Gastrocnemius medialis (tissue), 4 donors: Measurements from ENCODE around the gene TIPARP. TPM values are rescaled to one million over a fixed set of nuclear protein-coding genes. Genes with fewer than 3 reads are reported as not detected.

Experiments used
- ATAC-seq, 2 donors: fragments of 150-250 bp; one replicate each; pipeline ENCODE4 v1.9.1; 2016
- DNase-seq, 2 donors: peaks; one replicate each; pipeline ENCODE4 v3.0.0-alpha.2; 2019
- H3K27ac ChIP-seq, 4 donors: fragments of 200-600 bp; sonication (generic); 1 replicate in 1 of 4; 2 replicates in 3 of 4; pipeline ENCODE4 v1.5.1; 2016 to 2018; ENCODE audit warnings: mild to moderate bottlenecking in 2 of 4, moderate library complexity in 1 of 4
- H3K27me3 ChIP-seq, 3 donors: fragments of 200-600 bp; sonication (generic) in 2 of 3; 1 replicate in 1 of 3; 2 replicates in 2 of 3; pipeline versions ENCODE4 v1.5.1 to v1.6.0; 2016 to 2019; ENCODE audit warnings: mild to moderate bottlenecking in 1 of 3, moderate library complexity in 1 of 3
- H3K36me3 ChIP-seq, 2 donors: fragments of 200-600 bp; sonication (generic) in 1 of 2; one replicate each; pipeline ENCODE4 v1.5.1; 2017 to 2018
- H3K4me1 ChIP-seq, 2 donors: fragments of 200-600 bp; sonication (generic) in 1 of 2; one replicate each; pipeline ENCODE4 v1.5.1; 2016 to 2017; ENCODE audit warnings: mild to moderate bottlenecking in 2 of 2
- H3K4me3 ChIP-seq, 4 donors: fragments of 200-600 bp; sonication (generic) in 3 of 4; 1 replicate in 1 of 4; 2 replicates in 3 of 4; pipeline ENCODE4 v1.5.1; 2016 to 2019; ENCODE audit warnings: mild to moderate bottlenecking in 2 of 4
- H3K9me3 ChIP-seq, 3 donors: fragments of 200-600 bp; sonication (generic) in 2 of 3; 1 replicate in 1 of 3; 2 replicates in 2 of 3; pipeline ENCODE4 v1.5.1; 2016 to 2019
- CTCF ChIP-seq, 5 experiments: fragments of 450-650 bp in 3 of 5; fragments of 200-600 bp in 2 of 5; sonication (generic) in 2 of 5; IDR thresholded peaks in 4 of 5; conservative IDR thresholded peaks in 1 of 5; 1 replicate in 4 of 5; 2 replicates in 1 of 5; pipeline ENCODE4 v1.5.1; 2016 to 2019; ENCODE audit warnings: antibody characterized with exemption in 5 of 5, mild to moderate bottlenecking in 3 of 5, moderate library complexity in 3 of 5
- POLR2A ChIP-seq, 2 donors: fragments of 450-650 bp; IDR thresholded peaks; one replicate each; pipeline ENCODE4 v1.6.1; 2017; ENCODE audit warnings: antibody characterized with exemption in 2 of 2, mild to moderate bottlenecking in 2 of 2, moderate library complexity in 2 of 2
- in situ Hi-C, 4 donors: fragments of 200-750 bp; cut with MboI; loops; one replicate each; pipeline versions ENCODE4 v1.15.0 to v1.8.0; 2017; ENCODE audit warnings: low sequenced_read_pairs in 4 of 4
- intact Hi-C: fragments of 100-400 bp; cut with DNase I; formaldehyde crosslinking; loops from one replicate; pipeline ENCODE4 v1.15.1; 2023; ENCODE audit warnings: low total_unique reads
- total RNA-seq, 4 donors: library from RNA; depleted of rRNA; stranded (reverse); fragments of >200 nt; gene quantifications; one replicate each; pipeline versions ENCODE4 v1.1.0 to v1.2.3, GENCODE V29; 2016

TIPARP gene
- total RNA-seq, 4 donors from 2014 or later = 16.0 to 50.2 (median 31.7) TPM

- DNase-seq (no peak), ATAC-seq (no peak)
- in situ Hi-C loops = no loop called here
Observed at GRCh38 chr3:156654834-156655233, 19.6 kb upstream of the TIPARP start.

GRCh38 chr3:156655819-156656550, 18.4 kb upstream of the TIPARP start:
- in situ Hi-C loops = no loop called here
- no peak for TF ChIP-seq CTCF (IDR thresholded peaks at IDR 0.05 in 4 of 5, conservative IDR thresholded peaks at IDR 0.05 in 1 of 5)
- no peak for TF ChIP-seq POLR2A (IDR thresholded peaks at IDR 0.05)

More at GRCh38 chr3:156654834-156655233, 19.6 kb upstream of the TIPARP start:
- Histone ChIP-seq H3K27me3 (no peaks in the 10 kb centered on the region), H3K9me3 (no peaks in the 10 kb centered on the region), H3K4me3 (no peak overlapping the region), H3K36me3 (no peaks in the 10 kb centered on the region), H3K27ac (no peak overlapping the region), H3K4me1 (no peaks in the 10 kb centered on the region)
- intact Hi-C loops = no loop called here
- TF ChIP-seq CTCF (IDR thresholded peaks at IDR 0.05 in 4 of 5, conservative IDR thresholded peaks at IDR 0.05 in 1 of 5) (no peak), POLR2A (IDR thresholded peaks at IDR 0.05) (no peak)

GRCh38 chr3:156657440-156657839, 16.9 kb upstream of the TIPARP start:
- TF ChIP-seq CTCF (IDR thresholded peaks at IDR 0.05 in 4 of 5, conservative IDR thresholded peaks at IDR 0.05 in 1 of 5) (no peak), POLR2A (IDR thresholded peaks at IDR 0.05) (no peak)
- DNase-seq (no peak), ATAC-seq (no peak)
- Histone ChIP-seq H3K36me3 (no peaks in the 10 kb centered on the region), H3K4me1 (no peaks in the 10 kb centered on the region), H3K27ac (no peak overlapping the region), H3K4me3 (no peak overlapping the region), H3K27me3 (no peaks in the 10 kb centered on the region), H3K9me3 (no peaks in the 10 kb centered on the region)
- intact Hi-C loops (no loop called here), in situ Hi-C loops (no loop called here)

More at GRCh38 chr3:156655819-156656550, 18.4 kb upstream of the TIPARP start:
- no peak for ATAC-seq
- Histone ChIP-seq H3K4me1 (no peaks in the 10 kb centered on the region), H3K27me3 (no peaks in the 10 kb centered on the region), H3K4me3 (no peak overlapping the region), H3K9me3 (no peaks in the 10 kb centered on the region), H3K27ac (no peak overlapping the region), H3K36me3 (no peaks in the 10 kb centered on the region)
- DNase-seq = no peak
- intact Hi-C loops = no loop called here

- Histone ChIP-seq H3K27ac (no peak overlapping the region), H3K27me3 (no peaks in the 10 kb centered on the region), H3K9me3 (no peaks in the 10 kb centered on the region), H3K4me3 (no peak overlapping the region), H3K4me1 (no peaks in the 10 kb centered on the region), H3K36me3 (no peaks in the 10 kb centered on the region)
- ATAC-seq (no peak), DNase-seq (no peak)
- intact Hi-C loops (no loop called here), in situ Hi-C loops (no loop called here)
- TF ChIP-seq POLR2A (IDR thresholded peaks at IDR 0.05) = no peak
Observed at GRCh38 chr3:156657862-156658731, 16.3 kb upstream of the TIPARP start.

GRCh38 chr3:156658732-156659090, 15.7 kb upstream of the TIPARP start:
- H3K4me3 ChIP-seq = no peak overlapping the region
- no peak for ATAC-seq
- DNase-seq = no peak
- no peak overlapping the region for H3K27ac ChIP-seq
- in situ Hi-C loops (no loop called here), intact Hi-C loops (no loop called here)
- H3K27me3 ChIP-seq = no peaks in the 10 kb centered on the region
- no peaks in the 10 kb centered on the region for H3K9me3 ChIP-seq
- no peak for TF ChIP-seq CTCF (IDR thresholded peaks at IDR 0.05 in 4 of 5, conservative IDR thresholded peaks at IDR 0.05 in 1 of 5)
- TF ChIP-seq POLR2A (IDR thresholded peaks at IDR 0.05) = no peak
- no peaks in the 10 kb centered on the region for H3K4me1 ChIP-seq
- no peaks in the 10 kb centered on the region for H3K36me3 ChIP-seq
